H9 (cell line): ENCODE results near the gene ARID1B. TPM values are rescaled to one million over a fixed set of nuclear protein-coding genes. Genes with fewer than 3 reads are reported as not detected.
A peak's percentile ranks its signal among the peaks of the same experiment; 100 is the strongest.

ENCODE experiments used
- DNase-seq: peaks from one replicate; pipeline ENCODE4 v3.0.0-alpha.2; 2017
- H2AFZ ChIP-seq: one replicate; pipeline ENCODE4 v1.6.1; 2013; ENCODE audit warnings: mild to moderate bottlenecking, low read length, control low read depth, moderate library complexity
- H2AK5ac ChIP-seq: 2 replicates; pipeline ENCODE4 v1.6.1; 2013; ENCODE audit warnings: low read length, control low read depth, mixed read lengths; ENCODE audit not compliant: insufficient read length
- H2BK120ac ChIP-seq: one replicate; pipeline ENCODE4 v1.6.1; 2013; ENCODE audit warnings: low read depth, mild to moderate bottlenecking, low read length, control low read depth, inconsistent platforms; ENCODE audit not compliant: poor library complexity, severe bottlenecking
- H2BK12ac ChIP-seq: 2 replicates; pipeline ENCODE4 v1.6.1; 2013; ENCODE audit warnings: low read length, control low read depth, mixed read lengths, low read depth; ENCODE audit not compliant: insufficient read length
- H2BK15ac ChIP-seq: 2 replicates; pipeline ENCODE4 v1.6.1; 2013; ENCODE audit warnings: low read depth, low read length, control low read depth
- H2BK20ac ChIP-seq: one replicate; pipeline ENCODE4 v1.6.1; 2013; ENCODE audit warnings: low read depth, mild to moderate bottlenecking, low read length, control low read depth, inconsistent platforms; ENCODE audit not compliant: poor library complexity, severe bottlenecking
- H2BK5ac ChIP-seq: 2 replicates; pipeline ENCODE4 v1.6.1; 2013; ENCODE audit warnings: low read length, control low read depth, mixed read lengths; ENCODE audit not compliant: insufficient read length
- H3K14ac ChIP-seq: 2 replicates; pipeline ENCODE4 v1.6.1; 2013; ENCODE audit warnings: low read length, control low read depth; ENCODE audit not compliant: insufficient read depth
- H3K18ac ChIP-seq: 2 replicates; pipeline ENCODE4 v1.6.1; 2013; ENCODE audit warnings: low read depth, mild to moderate bottlenecking, mixed read lengths, low read length, control low read depth; ENCODE audit not compliant: insufficient read length
- H3K23ac ChIP-seq: 2 replicates; pipeline ENCODE4 v1.6.1; 2013; ENCODE audit warnings: low read length, control low read depth, mixed read lengths, low read depth; ENCODE audit not compliant: insufficient read length
- H3K23me2 ChIP-seq: 2 replicates; pipeline ENCODE4 v1.6.1; 2013; ENCODE audit warnings: low read depth, mild to moderate bottlenecking, mixed read lengths, low read length, control low read depth; ENCODE audit not compliant: insufficient read length, poor library complexity, severe bottlenecking
- H3K27ac ChIP-seq: 2 replicates; pipeline ENCODE4 v1.5.1; 2013; ENCODE audit warnings: low read length, control low read depth, mixed read lengths, low read depth; ENCODE audit not compliant: insufficient read length
- H3K27me3 ChIP-seq: 2 replicates; pipeline ENCODE4 v1.6.1; 2013; ENCODE audit warnings: low read length, control low read depth, inconsistent platforms; ENCODE audit not compliant: insufficient read depth
- H3K4ac ChIP-seq: 2 replicates; pipeline ENCODE4 v1.6.1; 2013; ENCODE audit warnings: low read depth, mild to moderate bottlenecking, control low read depth, inconsistent platforms, low read length, moderate library complexity
- H3K4me1 ChIP-seq: 2 replicates; pipeline ENCODE4 v1.6.1; 2013; ENCODE audit warnings: low read length, control low read depth, inconsistent platforms; ENCODE audit not compliant: insufficient read depth
- H3K4me2 ChIP-seq: 2 replicates; pipeline ENCODE4 v1.6.1; 2013; ENCODE audit warnings: low read length, control low read depth, mixed read lengths; ENCODE audit not compliant: insufficient read length, insufficient read depth
- H3K56ac ChIP-seq: 2 replicates; pipeline ENCODE4 v1.6.1; 2013; ENCODE audit warnings: low read depth, mild to moderate bottlenecking, mixed read lengths, low read length, control low read depth; ENCODE audit not compliant: insufficient read length
- H3K79me1 ChIP-seq: 2 replicates; pipeline ENCODE4 v1.6.1; 2013; ENCODE audit warnings: low read depth, mild to moderate bottlenecking, moderate library complexity, low read length, control low read depth, inconsistent platforms; ENCODE audit not compliant: insufficient read depth, poor library complexity, severe bottlenecking
- H3K79me2 ChIP-seq: 2 replicates; pipeline ENCODE4 v1.6.1; 2013; ENCODE audit warnings: low read length, control low read depth, inconsistent platforms; ENCODE audit not compliant: insufficient read depth
- H3K9ac ChIP-seq: 2 replicates; pipeline ENCODE4 v1.6.1; 2013; ENCODE audit warnings: low read length, control low read depth, mixed read lengths; ENCODE audit not compliant: insufficient read length; ENCODE audit errors: extremely low read depth
- H3K9me3 ChIP-seq: one replicate; pipeline ENCODE4 v1.6.1; 2013; ENCODE audit warnings: low read depth, low read length, inconsistent platforms; ENCODE audit not compliant: control insufficient read depth
- H3T11ph ChIP-seq: one replicate; pipeline ENCODE4 v1.6.1; 2013; ENCODE audit warnings: mild to moderate bottlenecking, low read length, control low read depth, inconsistent platforms
- H4K20me1 ChIP-seq: one replicate; pipeline ENCODE4 v1.6.1; 2013; ENCODE audit not compliant: control insufficient read depth, insufficient read length, insufficient read depth
- H4K5ac ChIP-seq: 2 replicates; pipeline ENCODE4 v1.6.1; 2013; ENCODE audit warnings: low read depth, mild to moderate bottlenecking, mixed read lengths, low read length, control low read depth; ENCODE audit not compliant: insufficient read length
- H4K8ac ChIP-seq: replicated peaks from 2 replicates; pipeline ENCODE4 v1.6.1; 2013; ENCODE audit warnings: low read length, control low read depth, mixed read lengths, low read depth; ENCODE audit not compliant: insufficient read length
- H4K91ac ChIP-seq: 2 replicates; pipeline ENCODE4 v1.6.1; 2013; ENCODE audit warnings: low read depth, mild to moderate bottlenecking, moderate library complexity, mixed read lengths, low read length, control low read depth; ENCODE audit not compliant: insufficient read length
- H3K27ac Mint-ChIP-seq, 3 experiments: 2 replicates in 2 of 3; 3 replicates in 1 of 3; pipeline ENCODE4 v1.8.0; 2020 to 2021; ENCODE audit warnings: mixed read lengths in 3 of 3, mild to moderate bottlenecking in 1 of 3, moderate library complexity in 1 of 3
- H3K27me3 Mint-ChIP-seq: 2 replicates; pipeline ENCODE4 v1.8.0; 2021; ENCODE audit warnings: low read depth, mild to moderate bottlenecking, moderate library complexity, mixed read lengths
- H3K36me3 Mint-ChIP-seq, 3 experiments: 2 replicates in 2 of 3; 3 replicates in 1 of 3; pipeline ENCODE4 v1.8.0; 2020 to 2021; ENCODE audit warnings: low read depth in 3 of 3, mixed read lengths in 3 of 3; ENCODE audit not compliant: insufficient read depth in 1 of 3
- H3K4me1 Mint-ChIP-seq, 2 experiments: 2 replicates each; pipeline ENCODE4 v1.8.0; 2020; ENCODE audit warnings: mixed read lengths in 2 of 2
- H3K4me3 Mint-ChIP-seq, 2 experiments: 2 replicates in 1 of 2; 3 replicates in 1 of 2; pipeline ENCODE4 v1.8.0; 2020 to 2021; ENCODE audit warnings: mild to moderate bottlenecking in 2 of 2, mixed read lengths in 2 of 2, moderate library complexity in 1 of 2
- H3K9me3 Mint-ChIP-seq, 2 experiments: 2 replicates in 1 of 2; 3 replicates in 1 of 2; pipeline ENCODE4 v1.8.0; 2020; ENCODE audit warnings: mild to moderate bottlenecking in 2 of 2, mixed read lengths in 2 of 2, moderate library complexity in 1 of 2
- CTCF ChIP-seq: fragments of 200-600 bp; sonication (generic); conservative IDR thresholded peaks from 3 replicates; pipeline ENCODE4 v1.8.0; 2021; ENCODE audit warnings: antibody characterized with exemption, mild to moderate bottlenecking
- WGBS: extraction: QIAGEN DNeasy Blood & Tissue Kit; methylation state at CpG from one replicate; pipeline ENCODE4 v1.1.7; 2013; ENCODE audit warnings: missing lambda C conversion rate, low lambda C conversion rate, mixed read lengths; ENCODE audit not compliant: insufficient read length; ENCODE audit errors: extremely low coverage; 5-methylcytosine and 5-hydroxymethylcytosine counted together
- total RNA-seq: library from RNA; stranded (reverse); gene quantifications from 2 replicates; pipeline ENCODE4 v1.2.1, GENCODE V29; 2021

Gene ARID1B
- total RNA-seq, 1 experiment from 2014 or later, result 88.2 TPM

- Histone ChIP-seq H4K8ac (no peak overlapping the region), H2AK5ac (no peak overlapping the region), H3K4me2 (no peak overlapping the region), H3K4me1 (peaks cover 8% of the 10 kb centered on the region; the same call in 1 of the 2 replicates), H2AFZ (no peak overlapping the region), H2BK20ac (peak overlapping the region; percentile 26), H2BK120ac (no peak overlapping the region), H2BK15ac (no peak overlapping the region), H3K9me3 (no peaks in the 10 kb centered on the region), H2BK5ac (no peak overlapping the region), H3K27ac (no peak overlapping the region), H3K18ac (no peak overlapping the region), H4K5ac (no peak overlapping the region), H3T11ph (no peak overlapping the region), H3K14ac (no peak overlapping the region), H3K9ac (no peak overlapping the region), H3K23ac (no peak overlapping the region), H3K4ac (no peak overlapping the region), H3K56ac (no peak overlapping the region), H2BK12ac (no peak overlapping the region), H4K91ac (no peak overlapping the region), H3K79me2 (peaks cover 4% of the 10 kb centered on the region; the same call in 1 of the 2 replicates), H3K27me3 (no peaks in the 10 kb centered on the region), H4K20me1 (no peaks in the 10 kb centered on the region), H3K23me2 (no peaks in the 10 kb centered on the region), H3K79me1 (peaks cover 4% of the 10 kb centered on the region)
- no peaks in the 10 kb centered on the region for H3K9me3 Mint-ChIP-seq
- H3K27ac Mint-ChIP-seq, result peak overlapping the region in 1 of 3 experiments; percentile 66; a peak in 2 of 7 replicates
- H3K36me3 Mint-ChIP-seq, result no peaks in the 10 kb centered on the region
- no peak for DNase-seq
- TF ChIP-seq CTCF, result no peak
- no peaks in the 10 kb centered on the region for H3K27me3 Mint-ChIP-seq
- peaks cover 53% of the 10 kb centered on the region in 2 experiments for H3K4me1 Mint-ChIP-seq
- no peak overlapping the region for H3K4me3 Mint-ChIP-seq
- WGBS, result no CpG with 5 or more reads among the region's 2 CpGs
Observed at GRCh38 chr6:156970595-156971112, 193.5 kb downstream of the ARID1B start.
